Choroid plexus epithelial cell (primary cell): ENCODE results near the gene EGFR.

Source experiments
- DNase-seq: peaks from one replicate; pipeline ENCODE4 v3.0.0-alpha.2; 2010; ENCODE audit warnings: low read depth
- H3K4me3 ChIP-seq: 2 replicates; pipeline ENCODE4 v1.5.1; 2011; ENCODE audit warnings: low read depth, mild to moderate bottlenecking, control low read depth, low read length, moderate library complexity
- CTCF ChIP-seq: conservative IDR thresholded peaks from 2 replicates; pipeline ENCODE4 v1.5.1; 2011; ENCODE audit warnings: low read depth, mild to moderate bottlenecking, control low read depth, inconsistent platforms, low read length, moderate library complexity

Gene EGFR

DNA sequence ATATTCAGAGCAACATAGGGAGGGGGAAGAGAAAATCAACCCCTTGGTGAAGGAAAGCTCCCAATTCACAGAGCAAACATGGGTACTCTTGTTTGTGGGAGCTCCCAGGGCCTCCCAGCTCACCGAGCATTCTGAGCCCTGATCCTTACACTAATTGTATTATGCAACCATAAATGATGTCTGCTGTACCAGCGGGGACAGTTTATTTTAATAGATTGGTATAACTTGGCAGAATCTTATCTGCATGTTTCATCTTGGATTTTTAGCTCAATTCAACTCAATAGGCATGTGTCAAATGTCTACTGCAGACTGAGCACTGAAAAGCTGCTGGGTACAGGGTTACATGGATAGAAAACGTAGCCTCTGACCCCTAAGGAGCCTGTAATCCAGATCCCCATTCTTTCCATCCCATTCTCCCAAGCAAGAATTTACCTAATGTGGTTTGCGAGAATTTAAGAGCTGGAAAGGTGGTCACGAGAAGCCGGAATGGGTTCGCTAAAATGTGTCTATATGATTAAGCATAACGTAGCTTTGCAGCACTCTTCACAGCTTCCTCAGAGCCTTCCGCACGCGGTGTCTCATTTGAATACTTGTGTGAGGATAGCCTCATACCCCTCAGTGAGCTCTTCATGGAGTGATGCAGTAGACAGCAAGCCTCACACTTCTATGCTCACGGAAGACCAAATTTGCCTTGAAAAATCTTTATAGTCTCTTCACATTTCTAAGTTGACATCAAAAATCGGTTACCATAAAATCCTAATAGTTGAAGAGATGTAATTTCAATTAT lies 18.3 kb downstream of the EGFR start:
- TF ChIP-seq CTCF, result no peak
- no peak for DNase-seq
- H3K4me3 ChIP-seq, result no peak overlapping the region

DNA sequence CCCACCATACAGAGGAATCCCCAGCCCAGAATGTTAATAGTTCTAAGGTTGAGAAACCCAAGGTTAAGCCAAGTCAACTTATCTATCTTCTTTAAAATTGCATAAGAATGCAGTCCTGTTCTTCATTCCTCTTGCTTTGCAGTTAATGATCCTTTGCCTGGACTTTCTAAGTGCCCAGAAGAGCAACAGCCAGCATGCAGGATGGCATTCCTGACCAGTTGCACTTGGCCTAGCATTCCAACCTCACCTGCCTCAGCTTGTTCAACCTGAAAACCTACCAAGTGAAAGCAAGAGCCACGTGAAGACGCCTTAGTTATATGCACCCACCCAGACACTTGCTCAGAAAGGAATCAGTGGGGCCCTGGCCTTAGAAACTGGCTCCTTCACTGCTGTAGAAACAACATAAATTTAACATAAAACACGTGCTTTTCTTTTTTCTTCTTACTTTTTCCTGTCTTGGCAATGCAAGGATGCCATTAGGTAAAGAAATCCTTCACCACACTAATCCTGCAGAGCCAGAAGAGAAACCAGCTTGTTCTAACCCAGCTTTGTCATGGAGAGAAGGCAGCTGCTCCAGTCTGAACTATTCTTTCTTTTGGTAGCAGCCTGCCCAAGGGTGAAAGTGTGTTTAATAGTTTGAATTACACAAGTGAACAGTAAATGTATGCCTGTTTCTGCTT lies 25.0 kb downstream of the EGFR start:
- no peak for DNase-seq
- H3K4me3 ChIP-seq, result no peak overlapping the region
- no peak for TF ChIP-seq CTCF

GRCh38 chr7:55044371-55044717 lies 25.5 kb downstream of the EGFR start:
- no peak for TF ChIP-seq CTCF
- H3K4me3 ChIP-seq, result no peak overlapping the region
- no peak for DNase-seq

GRCh38 chr7:55044791-55045190 lies 26.0 kb downstream of the EGFR start:
- no peak for TF ChIP-seq CTCF
- no peak overlapping the region for H3K4me3 ChIP-seq
- DNase-seq, result no peak

GRCh38 chr7:55046582-55047342 lies 27.9 kb downstream of the EGFR start:
- no peak for TF ChIP-seq CTCF
- no peak overlapping the region for H3K4me3 ChIP-seq
- no peak for DNase-seq

GRCh38 chr7:55048221-55048859 lies 29.5 kb downstream of the EGFR start:
- no peak overlapping the region for H3K4me3 ChIP-seq
- TF ChIP-seq CTCF, result no peak
- no peak for DNase-seq
